ENCODE data around the gene KIF1A.
"Not testable (repeated sequence)": the region's sequence is repeated elsewhere in the genome, so short reads cannot be mapped to it uniquely, and the experiment has no call there.

Gene KIF1A

GRCh38 chr2:240786355-240786841 is 33.6 kb downstream of the KIF1A start:
- no peak for DNase-seq

- DNase-seq: no peak
Measured at GRCh38 chr2:240785424-240786335, 34.3 kb downstream of the KIF1A start.

- DNase-seq: no peak
Measured at GRCh38 chr2:240784629-240785423, 35.2 kb downstream of the KIF1A start.

- DNase-seq: no peak
Measured at GRCh38 chr2:240783819-240784621, 36.0 kb downstream of the KIF1A start.

- DNase-seq: no peak
Measured at GRCh38 chr2:240782886-240783818, 36.9 kb downstream of the KIF1A start.

- no peak for DNase-seq
Measured at GRCh38 chr2:240782221-240782885, 37.7 kb downstream of the KIF1A start.

GRCh38 chr2:240781471-240782220 is 38.4 kb downstream of the KIF1A start:
- no peak for DNase-seq

GRCh38 chr2:240780023-240780700 is 39.9 kb downstream of the KIF1A start:
- DNase-seq: no peak

- DNase-seq: not testable (repeated sequence)
Measured at GRCh38 chr2:240779250-240779832, 40.7 kb downstream of the KIF1A start.

- no peak for DNase-seq
Measured at GRCh38 chr2:240778426-240778825, 41.6 kb downstream of the KIF1A start.

- no peak for DNase-seq
Measured at GRCh38 chr2:240777456-240778212, 42.4 kb downstream of the KIF1A start.

GRCh38 chr2:240775905-240776304 is 44.1 kb downstream of the KIF1A start:
- no peak for DNase-seq

GRCh38 chr2:240774856-240775255 is 45.2 kb downstream of the KIF1A start:
- DNase-seq: no peak

- no peak for DNase-seq
Measured at GRCh38 chr2:240769096-240769495, 50.9 kb downstream of the KIF1A start.

- no peak for DNase-seq
Measured at GRCh38 chr2:240768216-240768615, 51.8 kb downstream of the KIF1A start.

- DNase-seq: no peak
Measured at GRCh38 chr2:240767341-240767740, 52.7 kb downstream of the KIF1A start.

GRCh38 chr2:240766072-240766471 is 53.9 kb downstream of the KIF1A start:
- DNase-seq: no peak

- no peak for DNase-seq
Measured at GRCh38 chr2:240765007-240765406, 55.0 kb downstream of the KIF1A start.

GRCh38 chr2:240764605-240765004 is 55.4 kb downstream of the KIF1A start:
- no peak for DNase-seq

Measured in CD4-positive, alpha-beta T cell treated with Interleukin-1 beta for 1 hour (primary cell).